GM21381 (cell line): ENCODE results near the gene PARP12.

Experiments
- ATAC-seq: cut with Tn5 transposase; IDR thresholded peaks from one replicate; pipeline ENCODE4 v1.9.1; 2021; ENCODE audit warnings: mild to moderate bottlenecking, moderate library complexity; ENCODE audit not compliant: unreplicated experiment

PARP12 gene

GRCh38 chr7:140017034-140017433 is 45.7 kb downstream of the PARP12 start:
- no peak for ATAC-seq

- no peak for ATAC-seq
Measured at GRCh38 chr7:140016540-140016939, 46.2 kb downstream of the PARP12 start.

- no peak for ATAC-seq
Measured at GRCh38 chr7:140015471-140015970, 47.2 kb downstream of the PARP12 start.

- no peak for ATAC-seq
Measured at GRCh38 chr7:140014123-140014522, 48.6 kb downstream of the PARP12 start.

- no peak for ATAC-seq
Measured at GRCh38 chr7:140013676-140014075, 49.1 kb downstream of the PARP12 start.

- ATAC-seq = no peak
Measured at GRCh38 chr7:140010194-140010895, 52.4 kb downstream of the PARP12 start.

GRCh38 chr7:140009735-140010134 is 53.0 kb downstream of the PARP12 start:
- ATAC-seq = no peak

GRCh38 chr7:140008755-140009610 is 53.8 kb downstream of the PARP12 start:
- no peak for ATAC-seq

GRCh38 chr7:140007051-140007690 is 55.6 kb downstream of the PARP12 start:
- ATAC-seq = no peak

- ATAC-seq = no peak
Measured at GRCh38 chr7:140006600-140006999, 56.2 kb downstream of the PARP12 start.

GRCh38 chr7:140005754-140006503 is 56.8 kb downstream of the PARP12 start:
- ATAC-seq = no peak

- no peak for ATAC-seq
Measured at GRCh38 chr7:140005341-140005740, 57.4 kb downstream of the PARP12 start.

GRCh38 chr7:140004672-140005071 is 58.1 kb downstream of the PARP12 start:
- ATAC-seq = no peak

- ATAC-seq = no peak
Measured at GRCh38 chr7:140003913-140004382, 58.8 kb downstream of the PARP12 start.

- no peak for ATAC-seq
Measured at GRCh38 chr7:140000666-140001268, 62.0 kb downstream of the PARP12 start.

- ATAC-seq = no peak
Measured at GRCh38 chr7:139999516-139999915, 63.2 kb downstream of the PARP12 start.

GRCh38 chr7:139998572-139998971 is 64.2 kb downstream of the PARP12 start:
- ATAC-seq = no peak

GRCh38 chr7:139995017-139995915 is 67.5 kb downstream of the PARP12 start:
- ATAC-seq = no peak

GRCh38 chr7:139994356-139994755 is 68.4 kb downstream of the PARP12 start:
- ATAC-seq = no peak
